HepG2 (cell line): Measurements from ENCODE around the gene PNPLA2. TPM values are rescaled to one million over a fixed set of nuclear protein-coding genes. Genes with fewer than 3 reads are reported as not detected.

Experiments used
- ATF5 ChIP-seq: sonication (generic); formaldehyde crosslinking; IDR thresholded peaks from 2 replicates; pipeline ENCODE4 v1.4.0; 2020; ENCODE audit warnings: mild to moderate bottlenecking, low read depth, missing genetic modification reagents
- ATM ChIP-seq: fragments of 450-650 bp; IDR thresholded peaks from 2 replicates; pipeline ENCODE4 v1.7.1; 2017; ENCODE audit warnings: mild to moderate bottlenecking, borderline replicate concordance
- FOXO1 ChIP-seq: sonication (generic); formaldehyde crosslinking; IDR thresholded peaks from 2 replicates; pipeline ENCODE4 v1.4.0; 2020; ENCODE audit warnings: missing genetic modification reagents
- HMG20B ChIP-seq: conservative IDR thresholded peaks from 2 replicates; pipeline ENCODE4 v1.6.1; 2016; ENCODE audit warnings: missing genetic modification reagents, missing compliant biosample characterization
- HMGXB4 ChIP-seq, 2 experiments: sonication (generic) in 1 of 2; formaldehyde crosslinking in 1 of 2; IDR thresholded peaks; 2 replicates each; pipeline versions ENCODE4 v1.4.0 to v1.6.1; 2018 to 2020; ENCODE audit warnings: missing genetic modification reagents in 2 of 2, borderline replicate concordance in 1 of 2, low read depth in 1 of 2, mild to moderate bottlenecking in 1 of 2, missing biosample characterization in 1 of 2
- KLF11 ChIP-seq: IDR thresholded peaks from 2 replicates; pipeline ENCODE4 v1.6.1; 2016; ENCODE audit warnings: missing compliant biosample characterization
- KMT2A ChIP-seq: sonication (generic); formaldehyde crosslinking; IDR thresholded peaks from 2 replicates; pipeline ENCODE4 v1.4.0; 2020; ENCODE audit warnings: missing genetic modification reagents
- MLLT10 ChIP-seq: sonication (generic); formaldehyde crosslinking; IDR thresholded peaks from 2 replicates; pipeline ENCODE4 v1.4.0; 2020; ENCODE audit warnings: missing genetic modification reagents
- MTF2 ChIP-seq: sonication (generic); formaldehyde crosslinking; IDR thresholded peaks from 2 replicates; pipeline ENCODE4 v1.5.0; 2020; ENCODE audit warnings: missing genetic modification reagents, borderline replicate concordance
- NFIB ChIP-seq: sonication (generic); formaldehyde crosslinking; IDR thresholded peaks from 2 replicates; pipeline ENCODE4 v1.9.0; 2021; ENCODE audit warnings: missing genetic modification reagents, mild to moderate bottlenecking, borderline replicate concordance
- NKX3-1 ChIP-seq: sonication (generic); formaldehyde crosslinking; IDR thresholded peaks from 2 replicates; pipeline ENCODE4 v1.5.0; 2020; ENCODE audit warnings: missing genetic modification reagents
- NR2F2 ChIP-seq: IDR thresholded peaks from 2 replicates; pipeline ENCODE4 v1.6.1; 2012; ENCODE audit warnings: low read depth, inconsistent platforms, borderline replicate concordance
- PLSCR1 ChIP-seq: sonication (generic); formaldehyde crosslinking; IDR thresholded peaks from 2 replicates; pipeline ENCODE4 v1.5.0; 2020; ENCODE audit warnings: missing genetic modification reagents, mild to moderate bottlenecking, borderline replicate concordance
- REPIN1 ChIP-seq: sonication (generic); formaldehyde crosslinking; IDR thresholded peaks from 2 replicates; pipeline ENCODE4 v1.8.0; 2022; ENCODE audit warnings: missing genetic modification reagents, low read depth, mild to moderate bottlenecking, borderline replicate concordance
- SAP130 ChIP-seq: IDR thresholded peaks from 2 replicates; pipeline ENCODE4 v1.6.1; 2016; ENCODE audit warnings: low read depth
- SATB2 ChIP-seq: sonication (generic); formaldehyde crosslinking; IDR thresholded peaks from 2 replicates; pipeline ENCODE4 v1.5.0; 2020; ENCODE audit warnings: missing genetic modification reagents
- SCMH1 ChIP-seq: sonication (generic); formaldehyde crosslinking; IDR thresholded peaks from 2 replicates; pipeline ENCODE4 v1.9.0; 2021; ENCODE audit warnings: missing genetic modification reagents, mild to moderate bottlenecking, borderline replicate concordance
- SMAD9 ChIP-seq: sonication (generic); formaldehyde crosslinking; IDR thresholded peaks from 2 replicates; pipeline ENCODE4 v1.5.1; 2020; ENCODE audit warnings: mild to moderate bottlenecking, missing genetic modification reagents
- SMARCE1 ChIP-seq: fragments of 450-650 bp; IDR thresholded peaks from 2 replicates; pipeline ENCODE4 v1.6.1; 2017; ENCODE audit warnings: borderline replicate concordance
- SMC3 ChIP-seq: IDR thresholded peaks from 2 replicates; pipeline ENCODE4 v1.6.1; 2011; ENCODE audit warnings: low read length, improper control_type of control experiment
- TBP ChIP-seq: sonication (generic); formaldehyde crosslinking; IDR thresholded peaks from 2 replicates; pipeline ENCODE4 v1.5.0; 2020; ENCODE audit warnings: missing genetic modification reagents
- TOPORS ChIP-seq: sonication (generic); formaldehyde crosslinking; IDR thresholded peaks from 2 replicates; pipeline ENCODE4 v1.8.0; 2023; ENCODE audit warnings: mild to moderate bottlenecking, missing genetic modification reagents
- TP53 ChIP-seq: sonication (generic); formaldehyde crosslinking; conservative IDR thresholded peaks from 2 replicates; pipeline ENCODE4 v1.4.0; 2020; ENCODE audit warnings: missing genetic modification reagents
- YEATS4 ChIP-seq: sonication (generic); formaldehyde crosslinking; IDR thresholded peaks from 2 replicates; pipeline ENCODE4 v1.4.0; 2020; ENCODE audit warnings: missing genetic modification reagents, borderline replicate concordance
- ZBTB1 ChIP-seq: sonication (generic); formaldehyde crosslinking; IDR thresholded peaks from 2 replicates; pipeline ENCODE4 v1.4.0; 2020; ENCODE audit warnings: missing genetic modification reagents, borderline replicate concordance
- ZFAT ChIP-seq: sonication (generic); formaldehyde crosslinking; conservative IDR thresholded peaks from 2 replicates; pipeline ENCODE4 v1.8.1; 2023; ENCODE audit warnings: missing genetic modification reagents, inconsistent platforms
- ZFP41 ChIP-seq: sonication (generic); formaldehyde crosslinking; IDR thresholded peaks from 2 replicates; pipeline ENCODE4 v1.4.0; 2020; ENCODE audit warnings: mild to moderate bottlenecking, missing genetic modification reagents, borderline replicate concordance
- ZNF17 ChIP-seq: sonication (generic); formaldehyde crosslinking; IDR thresholded peaks from 2 replicates; pipeline ENCODE4 v1.5.0; 2020; ENCODE audit warnings: mild to moderate bottlenecking, missing genetic modification reagents
- ZNF468 ChIP-seq: sonication (generic); formaldehyde crosslinking; IDR thresholded peaks from 2 replicates; pipeline ENCODE4 v1.8.0; 2022; ENCODE audit warnings: mild to moderate bottlenecking, moderate library complexity, missing genetic modification reagents
- ZNF772 ChIP-seq: sonication (generic); formaldehyde crosslinking; IDR thresholded peaks from 2 replicates; pipeline ENCODE4 v1.5.0; 2020; ENCODE audit warnings: mild to moderate bottlenecking, missing genetic modification reagents
- polyA plus RNA-seq, 8 experiments: library from polyadenylated mRNA; depleted of rRNA in 3 of 8; stranded (reverse) in 7 of 8; unstranded in 1 of 8; fragments of >200 nt; fragmentation: Illumina TruSeq in 4 of 8; extraction: Trizol in 4 of 8; gene quantifications; 2 replicates each; pipeline versions ENCODE4 v1.2.1 to v1.2.3, GENCODE V29; 2011 to 2016; ENCODE audit warnings: low read depth in 4 of 8, missing spikeins in 1 of 8, mixed read lengths in 1 of 8; ENCODE audit not compliant: insufficient read depth in 1 of 8
- total RNA-seq, 5 experiments: library from RNA; depleted of rRNA; stranded (reverse); fragments of >200 nt; fragmentation: Illumina TruSeq; extraction: Trizol; gene quantifications; 2 replicates each; pipeline ENCODE4 v1.2.3, GENCODE V29; 2016; ENCODE audit warnings: low read depth in 1 of 5

The PNPLA2 gene
- total and polyA plus RNA-seq, 2 of the 13 experiments (the other 11 are each of a cell fraction or from before 2014, with no cell fraction given), result 10.5 to 43.2 TPM

GRCh38 chr11:830295-831117 is 11.8 kb downstream of the PNPLA2 start (continued):
- TF ChIP-seq SCMH1 (CRISPR knock-in tag), result no peak
- TF ChIP-seq ZBTB1, result no peak
- TF ChIP-seq ATM, result no peak
- no peak for TF ChIP-seq SMAD9 (CRISPR knock-in tag)
- TF ChIP-seq HMGXB4 (CRISPR knock-in tag; IDR thresholded peaks at IDR 0.05; ENCODE audit: borderline replicate concordance in 1 of 2, low read depth in 1 of 2), result peak in 1 of 2 experiments; percentile 11; a peak in 1 of 4 replicates
- TF ChIP-seq PLSCR1, result no peak
- TF ChIP-seq MTF2, result peak; percentile 60; the same call in 1 of the 2 replicates
- TF ChIP-seq ZFAT (CRISPR knock-in tag), result no peak
- TF ChIP-seq TOPORS (CRISPR knock-in tag), result no peak
- TF ChIP-seq NKX3-1, result no peak
- no peak for TF ChIP-seq ZNF17 (CRISPR knock-in tag)
- no peak for TF ChIP-seq NR2F2
- TF ChIP-seq KLF11 (CRISPR knock-in tag), result no peak
- TF ChIP-seq TP53 (CRISPR knock-in tag), result no peak
- TF ChIP-seq SMARCE1, result no peak
- TF ChIP-seq SAP130 (CRISPR knock-in tag), result peak; percentile 37; the same call in 1 of the 2 replicates
- no peak for TF ChIP-seq ZNF772 (CRISPR knock-in tag)
- no peak for TF ChIP-seq NFIB (CRISPR knock-in tag)
- TF ChIP-seq TBP (CRISPR knock-in tag), result no peak
- no peak for TF ChIP-seq MLLT10 (CRISPR knock-in tag)
- TF ChIP-seq SATB2 (CRISPR knock-in tag), result no peak
- no peak for TF ChIP-seq ZFP41
- no peak for TF ChIP-seq YEATS4 (CRISPR knock-in tag)
- TF ChIP-seq SMC3, result no peak
- TF ChIP-seq ZNF468 (CRISPR knock-in tag), result no peak
- TF ChIP-seq REPIN1 (CRISPR knock-in tag), result no peak
- no peak for TF ChIP-seq HMG20B
- TF ChIP-seq ATF5, result no peak
- TF ChIP-seq FOXO1, result no peak
- no peak for TF ChIP-seq KMT2A (CRISPR knock-in tag)
